HUES64 (cell line): Measurements from ENCODE around the gene KCNA5.

ENCODE experiments used
- H3K27ac ChIP-seq: 2 replicates; pipeline ENCODE4 v1.7.0; 2013; ENCODE audit warnings: low read depth, low read length, inconsistent platforms
- H3K27me3 ChIP-seq: 2 replicates; pipeline ENCODE4 v1.6.1; 2013; ENCODE audit warnings: mild to moderate bottlenecking, low read length; ENCODE audit not compliant: insufficient read depth
- H3K36me3 ChIP-seq: 2 replicates; pipeline ENCODE4 v1.6.1; 2013; ENCODE audit warnings: mild to moderate bottlenecking, low read length; ENCODE audit not compliant: insufficient read depth
- H3K4me1 ChIP-seq: 2 replicates; pipeline ENCODE4 v1.6.1; 2013; ENCODE audit warnings: mild to moderate bottlenecking, low read length, moderate library complexity; ENCODE audit not compliant: insufficient read depth
- H3K4me3 ChIP-seq: 2 replicates; pipeline ENCODE4 v1.5.1; 2013; ENCODE audit warnings: mild to moderate bottlenecking, low read length, moderate library complexity
- H3K9ac ChIP-seq: 2 replicates; pipeline ENCODE4 v1.6.1; 2013; ENCODE audit warnings: mild to moderate bottlenecking, low read depth, low read length
- H3K9me3 ChIP-seq: 2 replicates; pipeline ENCODE4 v1.6.1; 2013; ENCODE audit warnings: low read depth, low read length; ENCODE audit not compliant: insufficient read depth
- whole genome bisulfite sequencing: fragments of 150-250, 120-280 bp; methylation state at CpG from one replicate; pipeline ENCODE4 v1.1.7; 2013; ENCODE audit warnings: missing lambda C conversion rate; 5-methylcytosine and 5-hydroxymethylcytosine counted together

KCNA5 gene

GRCh38 chr12:5044420-5045295 lies 979 bp downstream of the KCNA5 start:
- H3K4me1 ChIP-seq: peaks cover 11% of the 10 kb centered on the region; the same call in 1 of the 2 replicates
- WGBS: 89% methylated on average over 71 of the region's 71 CpGs
- H3K4me3 ChIP-seq: peak overlapping the region; percentile 64
- H3K36me3 ChIP-seq: no peaks in the 10 kb centered on the region
- H3K9ac ChIP-seq: peak overlapping the region; percentile 37; the same call in 1 of the 2 replicates
- no peak overlapping the region for H3K27ac ChIP-seq
- H3K27me3 ChIP-seq: peaks cover 61% of the 10 kb centered on the region
- no peaks in the 10 kb centered on the region for H3K9me3 ChIP-seq

GRCh38 chr12:5047094-5047493 lies 3.4 kb downstream of the KCNA5 start:
- Histone ChIP-seq H3K9ac (no peak overlapping the region), H3K4me1 (peaks cover 11% of the 10 kb centered on the region; the same call in 1 of the 2 replicates), H3K36me3 (no peaks in the 10 kb centered on the region), H3K27ac (peak overlapping the region; percentile 46; the same call in 1 of the 2 replicates), H3K27me3 (peaks cover 46% of the 10 kb centered on the region), H3K9me3 (no peaks in the 10 kb centered on the region), H3K4me3 (no peak overlapping the region)
- WGBS: 40% methylated on average over 5 of the region's 5 CpGs

DNA sequence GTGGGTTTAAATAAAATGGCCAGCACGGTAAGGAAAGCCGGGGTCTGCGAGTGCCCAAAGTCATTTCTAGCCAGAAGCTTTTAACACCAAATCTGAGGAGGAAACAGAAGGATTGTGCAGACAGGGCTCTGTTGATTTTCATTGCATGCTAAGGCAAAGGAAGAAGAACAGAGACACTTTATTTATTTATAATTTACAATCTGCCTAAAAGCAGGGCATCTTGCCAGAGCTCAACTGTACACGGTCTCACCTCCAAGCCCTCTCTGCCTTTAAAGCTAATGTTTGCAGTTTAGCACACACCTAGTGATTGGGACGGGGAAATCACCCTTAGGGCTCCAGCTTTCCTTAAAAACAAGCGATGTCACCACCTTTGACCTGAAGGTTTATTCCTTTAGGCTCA lies 4.0 kb downstream of the KCNA5 start:
- 68% methylated on average over 6 of the region's 6 CpGs for WGBS

DNA sequence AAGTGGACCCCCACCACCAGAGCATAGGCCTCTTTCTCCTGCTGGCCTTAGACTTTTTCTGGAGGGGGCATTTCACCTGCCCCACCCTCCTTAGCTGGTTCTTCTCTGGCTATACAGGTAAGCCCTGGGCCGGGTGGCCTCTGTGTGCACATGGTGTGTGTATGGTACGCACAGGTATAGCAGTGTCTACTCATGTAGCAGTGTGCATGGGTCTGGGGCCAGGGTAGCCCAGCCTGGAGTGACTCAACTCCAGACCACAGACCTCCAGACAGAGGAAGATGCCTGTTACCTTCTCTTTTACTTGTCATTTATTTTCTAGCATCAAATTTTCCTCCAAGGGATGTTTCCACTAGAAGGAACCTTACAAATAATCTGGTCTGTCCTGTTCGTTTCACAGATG lies 6.9 kb downstream of the KCNA5 start:
- Histone ChIP-seq H3K9ac (no peak overlapping the region), H3K27ac (no peak overlapping the region), H3K27me3 (peaks cover 11% of the 10 kb centered on the region), H3K4me3 (no peak overlapping the region), H3K36me3 (no peaks in the 10 kb centered on the region), H3K9me3 (no peaks in the 10 kb centered on the region), H3K4me1 (peaks cover 6% of the 10 kb centered on the region; the same call in 1 of the 2 replicates)
- WGBS: 91% methylated on average over 3 of the region's 3 CpGs

More for the DNA sequence above, 4.0 kb downstream of the KCNA5 start:
- Histone ChIP-seq H3K9me3 (no peaks in the 10 kb centered on the region), H3K9ac (no peak overlapping the region), H3K4me1 (peaks cover 11% of the 10 kb centered on the region; the same call in 1 of the 2 replicates), H3K4me3 (no peak overlapping the region), H3K27ac (no peak overlapping the region), H3K27me3 (peaks cover 39% of the 10 kb centered on the region), H3K36me3 (no peaks in the 10 kb centered on the region)

DNA sequence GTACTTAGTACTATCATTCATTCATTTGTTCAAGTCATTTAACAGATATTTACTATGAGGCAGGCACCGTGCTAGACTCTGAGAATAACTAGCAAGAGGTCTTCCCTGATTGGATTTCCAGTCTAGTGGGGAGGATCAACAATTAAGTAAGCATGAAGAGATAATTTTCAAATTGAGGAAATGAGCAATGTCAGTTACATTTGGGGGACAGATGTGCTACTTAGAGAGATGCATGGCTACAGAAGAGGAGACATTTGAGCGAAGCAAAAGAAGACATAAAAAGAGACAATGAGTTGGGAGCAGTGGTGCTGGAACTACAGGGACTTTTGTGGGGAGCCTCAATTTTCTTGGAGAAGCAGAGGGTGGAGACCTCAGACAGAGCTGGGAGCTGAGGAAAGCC lies 7.7 kb downstream of the KCNA5 start:
- WGBS: 92% methylated on average over 2 of the region's 2 CpGs

GRCh38 chr12:5051913-5052312 lies 8.2 kb downstream of the KCNA5 start:
- Histone ChIP-seq H3K9ac (no peak overlapping the region), H3K4me1 (peaks cover 6% of the 10 kb centered on the region; the same call in 1 of the 2 replicates), H3K4me3 (no peak overlapping the region), H3K27ac (no peak overlapping the region), H3K9me3 (no peaks in the 10 kb centered on the region), H3K27me3 (no peaks in the 10 kb centered on the region), H3K36me3 (no peaks in the 10 kb centered on the region)
- 82% methylated on average over 1 of the region's 1 CpG for WGBS

More for the DNA sequence above, 7.7 kb downstream of the KCNA5 start:
- H3K9ac ChIP-seq: no peak overlapping the region
- no peaks in the 10 kb centered on the region for H3K36me3 ChIP-seq
- H3K4me1 ChIP-seq: peaks cover 6% of the 10 kb centered on the region; the same call in 1 of the 2 replicates
- H3K4me3 ChIP-seq: no peak overlapping the region
- no peaks in the 10 kb centered on the region for H3K9me3 ChIP-seq
- peaks cover 3% of the 10 kb centered on the region for H3K27me3 ChIP-seq
- H3K27ac ChIP-seq: no peak overlapping the region

GRCh38 chr12:5052348-5052747 lies 8.7 kb downstream of the KCNA5 start:
- Histone ChIP-seq H3K9ac (no peak overlapping the region), H3K4me3 (no peak overlapping the region), H3K27me3 (no peaks in the 10 kb centered on the region), H3K4me1 (peaks cover 2% of the 10 kb centered on the region; the same call in 1 of the 2 replicates), H3K27ac (no peak overlapping the region), H3K9me3 (no peaks in the 10 kb centered on the region), H3K36me3 (no peaks in the 10 kb centered on the region)
- whole genome bisulfite sequencing: 89% methylated on average over 4 of the region's 4 CpGs

DNA sequence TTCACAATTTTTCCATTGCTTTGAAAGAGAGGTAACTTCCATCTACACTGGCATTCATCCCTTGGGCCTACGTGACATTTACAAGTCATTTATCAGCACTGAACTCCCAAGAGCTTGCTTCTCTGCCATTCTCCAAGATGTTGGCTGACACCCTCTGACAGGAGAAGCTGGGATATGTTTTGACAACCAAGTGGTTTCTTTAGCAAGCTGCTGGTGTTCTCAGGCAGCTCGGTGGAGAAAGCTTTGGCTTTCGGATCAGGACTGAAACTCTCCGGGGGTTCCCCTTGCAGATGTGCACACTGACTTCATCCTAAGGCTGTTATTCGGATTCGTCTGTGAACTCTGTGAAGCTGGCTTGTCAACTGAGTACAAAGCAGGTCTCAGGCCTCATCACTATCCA lies 15.7 kb downstream of the KCNA5 start:
- H3K9ac ChIP-seq: no peak overlapping the region
- 77% methylated on average over 6 of the region's 6 CpGs for WGBS
- no peak overlapping the region for H3K27ac ChIP-seq
- no peaks in the 10 kb centered on the region for H3K4me1 ChIP-seq
- H3K36me3 ChIP-seq: no peaks in the 10 kb centered on the region
- H3K9me3 ChIP-seq: no peaks in the 10 kb centered on the region
- H3K27me3 ChIP-seq: no peaks in the 10 kb centered on the region
- H3K4me3 ChIP-seq: no peak overlapping the region

- H3K27ac ChIP-seq: no peak overlapping the region
- H3K27me3 ChIP-seq: no peaks in the 10 kb centered on the region
- H3K36me3 ChIP-seq: no peaks in the 10 kb centered on the region
- H3K4me1 ChIP-seq: no peaks in the 10 kb centered on the region
- 90% methylated on average over 3 of the region's 3 CpGs for WGBS
- H3K4me3 ChIP-seq: no peak overlapping the region
- H3K9me3 ChIP-seq: no peaks in the 10 kb centered on the region
- H3K9ac ChIP-seq: no peak overlapping the region
Observed at GRCh38 chr12:5060958-5061357, 17.3 kb downstream of the KCNA5 start.

DNA sequence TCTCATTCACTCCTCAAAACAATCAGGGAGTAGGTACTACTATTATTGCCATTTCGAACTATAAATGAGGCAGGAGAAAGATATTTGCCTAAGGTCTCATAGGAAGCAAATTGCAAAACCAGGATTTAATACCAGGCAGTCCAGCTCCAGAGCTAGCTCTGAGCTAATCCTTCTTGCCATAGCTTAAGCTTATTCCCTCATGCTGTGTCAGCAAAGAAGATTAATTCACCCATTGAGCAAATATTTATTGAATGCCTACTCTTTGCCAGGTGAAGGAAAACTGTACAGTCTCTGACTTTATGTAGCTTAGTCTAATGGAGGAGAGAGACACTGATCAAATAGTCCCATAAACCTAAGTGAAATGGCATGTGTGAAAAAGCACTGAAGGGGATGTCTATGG lies 19.5 kb downstream of the KCNA5 start:
- Histone ChIP-seq H3K36me3 (no peaks in the 10 kb centered on the region), H3K4me3 (no peak overlapping the region), H3K9ac (no peak overlapping the region), H3K27ac (no peak overlapping the region), H3K9me3 (no peaks in the 10 kb centered on the region), H3K4me1 (no peaks in the 10 kb centered on the region), H3K27me3 (no peaks in the 10 kb centered on the region)
- 88% methylated on average over 1 of the region's 1 CpG for WGBS

DNA sequence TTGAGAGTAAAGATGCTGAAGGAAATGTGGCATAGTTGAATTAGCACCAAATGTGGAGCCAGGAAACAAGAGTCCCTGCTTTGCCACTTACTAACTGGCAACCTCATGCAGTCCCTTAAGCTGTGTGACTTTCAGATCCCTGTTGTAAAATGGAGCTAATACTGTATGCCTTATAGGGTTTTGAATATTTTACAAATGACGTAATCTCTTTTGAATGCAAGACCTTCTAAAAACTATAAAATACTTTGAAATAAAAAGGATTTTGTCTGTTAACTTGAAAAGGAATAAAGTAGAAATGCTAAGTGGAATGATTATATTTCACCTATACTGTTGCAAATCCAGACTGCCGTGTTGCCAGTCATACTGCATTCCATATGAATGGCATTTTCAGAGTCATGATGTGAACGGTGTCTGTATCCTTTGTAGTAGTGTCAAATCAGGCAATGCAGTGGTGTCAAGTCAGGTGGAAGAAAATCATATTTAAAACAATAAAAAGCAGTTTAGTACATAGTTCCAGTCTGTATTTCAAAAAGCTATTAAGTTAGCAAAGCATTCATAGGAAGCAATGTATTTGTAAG lies 21.3 kb downstream of the KCNA5 start:
- Histone ChIP-seq H3K4me3 (no peak overlapping the region), H3K36me3 (no peaks in the 10 kb centered on the region), H3K27me3 (no peaks in the 10 kb centered on the region), H3K4me1 (no peaks in the 10 kb centered on the region), H3K27ac (no peak overlapping the region), H3K9ac (no peak overlapping the region), H3K9me3 (no peaks in the 10 kb centered on the region)
- WGBS: 100% methylated on average over 3 of the region's 3 CpGs
